ENCODE data around the gene MMP23B.

Gene MMP23B

GRCh38 chr1:1624443-1625403 lies 7.2 kb upstream of the MMP23B start:
- DNase-seq (ENCODE audit: low read depth) = no peak

DNA sequence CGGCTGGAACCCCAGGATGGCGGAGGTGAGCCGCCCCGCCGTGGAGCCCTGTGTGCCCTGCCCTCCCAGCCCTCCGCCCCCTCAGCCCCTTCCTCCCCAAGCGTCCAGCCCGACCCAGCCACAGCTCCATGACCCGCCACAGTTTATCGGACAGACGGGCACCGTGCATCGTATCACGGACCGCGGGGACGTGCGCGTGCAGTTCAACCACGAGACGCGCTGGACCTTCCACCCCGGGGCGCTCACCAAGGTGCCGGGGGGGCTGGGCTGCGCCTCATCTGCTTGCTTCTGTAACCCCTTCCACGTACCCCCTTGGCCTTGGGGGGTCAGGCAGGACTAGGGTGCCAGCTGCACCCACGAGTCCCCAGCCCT lies 6.6 kb upstream of the MMP23B start:
- no peak overlapping the region for H3K4me3 ChIP-seq (ENCODE audit: low read length)
- no peak for TF ChIP-seq CTCF (IDR thresholded peaks at IDR 0.05; ENCODE audit: insufficient read depth, low read depth, low read length, missing control alignments)
- DNase-seq (ENCODE audit: low read depth) = no peak

More at GRCh38 chr1:1624443-1625403, 7.2 kb upstream of the MMP23B start:
- H3K4me3 ChIP-seq (ENCODE audit: low read length) = no peak overlapping the region
- no peak for TF ChIP-seq CTCF (IDR thresholded peaks at IDR 0.05; ENCODE audit: insufficient read depth, low read depth, low read length, missing control alignments)

- no peak overlapping the region for H3K4me3 ChIP-seq (ENCODE audit: low read length)
- no peak for TF ChIP-seq CTCF (IDR thresholded peaks at IDR 0.05; ENCODE audit: insufficient read depth, low read depth, low read length, missing control alignments)
- no peak for DNase-seq (ENCODE audit: low read depth)
Measured at GRCh38 chr1:1625824-1626206, 6.2 kb upstream of the MMP23B start.

DNA sequence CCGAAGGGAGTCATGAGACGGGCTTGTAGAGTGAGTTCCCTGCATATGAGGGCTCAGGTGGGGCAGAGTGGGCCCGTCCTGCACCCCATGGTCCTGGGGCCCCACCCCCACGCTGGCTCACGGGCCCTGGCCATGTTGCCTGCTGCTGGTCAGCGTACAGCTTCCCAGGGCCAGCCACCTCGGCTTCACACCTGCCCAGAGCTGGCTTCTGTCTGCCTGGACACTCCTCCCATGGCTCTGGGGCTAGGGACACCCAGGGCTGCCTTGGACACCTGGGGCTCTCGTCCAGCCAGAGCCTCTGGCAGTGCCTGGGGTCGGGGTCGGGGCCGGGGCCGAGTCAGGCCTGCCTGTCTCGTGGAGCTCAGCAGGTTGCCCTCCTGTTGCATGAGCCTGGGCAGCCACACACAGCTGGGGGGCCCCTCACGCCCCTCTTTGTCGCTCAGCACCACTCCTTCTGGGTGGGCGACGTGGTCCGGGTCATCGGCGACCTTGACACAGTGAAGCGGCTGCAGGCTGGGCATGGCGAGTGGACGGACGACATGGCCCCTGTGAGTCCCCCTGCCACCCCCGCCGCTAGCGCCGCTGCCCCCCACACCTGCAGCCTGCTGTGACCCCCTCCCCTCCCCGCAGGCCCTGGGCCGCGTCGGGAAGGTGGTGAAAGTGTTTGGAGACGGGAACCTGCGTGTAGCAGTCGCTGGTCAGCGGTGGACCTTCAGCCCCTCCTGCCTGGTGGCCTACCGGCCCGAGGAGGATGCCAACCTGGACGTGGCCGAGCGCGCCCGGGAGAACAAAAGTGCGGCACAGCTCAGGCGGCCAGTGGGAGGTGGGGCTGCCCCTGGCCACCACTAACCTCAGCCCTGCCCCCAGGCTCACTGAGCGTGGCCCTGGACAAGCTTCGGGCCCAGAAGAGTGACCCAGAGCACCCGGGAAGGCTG lies 5.5 kb upstream of the MMP23B start:
- no peak overlapping the region for H3K4me3 ChIP-seq (ENCODE audit: low read length)
- TF ChIP-seq CTCF (IDR thresholded peaks at IDR 0.05; ENCODE audit: insufficient read depth, low read depth, low read length, missing control alignments) = no peak
- no peak for DNase-seq (ENCODE audit: low read depth)

- peak; percentile 72 for DNase-seq (ENCODE audit: low read depth)
- TF ChIP-seq CTCF (IDR thresholded peaks at IDR 0.05; ENCODE audit: insufficient read depth, low read depth, low read length, missing control alignments) = no peak
Measured at GRCh38 chr1:1627261-1627828, 4.6 kb upstream of the MMP23B start.

DNA sequence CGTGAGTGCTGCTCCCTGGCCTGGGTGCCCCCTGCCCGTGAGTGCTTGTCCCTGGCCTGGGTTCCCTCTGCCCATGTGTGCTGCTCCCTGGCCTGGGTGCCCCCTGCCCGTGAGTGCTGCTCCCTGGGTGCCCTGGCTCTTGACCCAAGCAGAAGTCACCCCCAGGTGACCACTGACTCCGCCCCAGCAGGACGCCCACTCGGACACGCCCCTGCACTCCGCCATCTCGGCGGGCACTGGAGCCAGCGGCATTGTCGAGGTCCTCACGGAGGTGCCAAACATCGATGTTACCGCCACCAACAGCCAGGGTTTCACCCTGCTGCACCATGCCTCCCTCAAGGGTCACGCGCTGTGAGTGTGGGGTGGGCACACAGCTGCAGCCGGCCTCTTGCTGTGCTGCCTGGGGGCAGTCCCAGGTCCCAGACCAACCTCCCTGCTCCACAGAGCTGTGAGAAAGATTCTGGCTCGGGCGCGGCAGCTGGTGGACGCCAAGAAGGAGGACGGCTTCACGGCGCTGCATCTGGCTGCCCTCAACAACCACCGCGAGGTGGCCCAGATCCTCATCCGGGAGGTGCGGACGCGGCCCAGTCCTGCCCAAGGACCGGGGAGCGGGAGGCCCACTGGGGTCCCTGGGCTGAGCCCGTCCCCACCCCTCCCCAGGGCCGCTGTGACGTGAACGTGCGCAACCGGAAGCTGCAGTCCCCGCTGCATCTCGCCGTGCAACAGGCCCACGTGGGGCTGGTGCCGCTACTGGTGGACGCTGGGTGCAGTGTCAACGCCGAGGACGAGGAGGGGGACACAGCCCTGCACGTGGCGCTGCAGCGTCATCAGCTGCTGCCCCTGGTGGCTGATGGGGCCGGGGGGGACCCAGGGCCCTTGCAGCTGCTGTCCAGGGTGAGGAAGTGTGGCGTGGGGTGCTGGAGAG lies 3.9 kb upstream of the MMP23B start:
- TF ChIP-seq CTCF (IDR thresholded peaks at IDR 0.05; ENCODE audit: insufficient read depth, low read depth, low read length, missing control alignments) = no peak
- DNase-seq (ENCODE audit: low read depth) = no peak
- H3K4me3 ChIP-seq (ENCODE audit: low read length) = no peak overlapping the region

More at GRCh38 chr1:1627261-1627828, 4.6 kb upstream of the MMP23B start:
- H3K4me3 ChIP-seq (ENCODE audit: low read length) = no peak overlapping the region
